ENCODE results near the gene COBL. TPM values are rescaled to one million over a fixed set of nuclear protein-coding genes. Genes with fewer than 3 reads are reported as not detected.

Gene COBL
- total RNA-seq, 2 experiments from 2014 or later, result not detected

DNA sequence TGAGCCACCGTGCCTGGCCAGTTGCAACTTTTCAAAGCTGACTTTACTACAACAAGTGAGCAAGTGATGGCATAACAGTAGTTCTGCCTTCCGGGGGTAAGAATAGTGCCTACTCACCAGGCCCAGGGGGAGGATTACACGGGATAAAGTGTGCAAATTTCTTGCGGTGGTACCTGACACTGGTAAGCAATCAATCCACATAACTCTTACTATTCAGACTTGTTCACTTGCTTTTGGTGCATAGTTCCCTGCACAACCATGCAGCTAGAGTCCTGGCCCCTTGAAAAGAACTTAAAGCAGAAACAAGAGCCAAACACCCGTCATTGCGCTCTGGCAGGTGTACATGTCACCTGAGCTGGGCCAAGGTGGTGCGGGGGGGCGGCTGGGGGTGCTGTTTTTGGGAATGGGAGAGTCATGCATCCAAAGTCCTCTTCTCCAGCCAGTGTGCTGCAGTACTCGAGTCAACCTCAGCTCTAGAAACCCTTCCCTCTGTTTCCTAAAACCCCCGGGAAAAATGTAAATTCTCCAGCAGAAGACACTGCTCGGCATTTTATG, 5.4 kb upstream of the COBL start:
- POLR2A ChIA-PET, result no interaction called here
- H3K9me3 Mint-ChIP-seq, result no peaks in the 10 kb centered on the region
- CTCF ChIA-PET, result no interaction called here
- no peaks in the 10 kb centered on the region for H3K4me1 Mint-ChIP-seq
- no peaks in the 10 kb centered on the region for H3K36me3 Mint-ChIP-seq (ENCODE audit: low read depth)
- no peak overlapping the region for H3K4me3 Mint-ChIP-seq
- no peak overlapping the region for H3K27ac Mint-ChIP-seq
- DNase-seq, result no peak
- H3K27me3 Mint-ChIP-seq, result peaks cover 19% of the 10 kb centered on the region

DNA sequence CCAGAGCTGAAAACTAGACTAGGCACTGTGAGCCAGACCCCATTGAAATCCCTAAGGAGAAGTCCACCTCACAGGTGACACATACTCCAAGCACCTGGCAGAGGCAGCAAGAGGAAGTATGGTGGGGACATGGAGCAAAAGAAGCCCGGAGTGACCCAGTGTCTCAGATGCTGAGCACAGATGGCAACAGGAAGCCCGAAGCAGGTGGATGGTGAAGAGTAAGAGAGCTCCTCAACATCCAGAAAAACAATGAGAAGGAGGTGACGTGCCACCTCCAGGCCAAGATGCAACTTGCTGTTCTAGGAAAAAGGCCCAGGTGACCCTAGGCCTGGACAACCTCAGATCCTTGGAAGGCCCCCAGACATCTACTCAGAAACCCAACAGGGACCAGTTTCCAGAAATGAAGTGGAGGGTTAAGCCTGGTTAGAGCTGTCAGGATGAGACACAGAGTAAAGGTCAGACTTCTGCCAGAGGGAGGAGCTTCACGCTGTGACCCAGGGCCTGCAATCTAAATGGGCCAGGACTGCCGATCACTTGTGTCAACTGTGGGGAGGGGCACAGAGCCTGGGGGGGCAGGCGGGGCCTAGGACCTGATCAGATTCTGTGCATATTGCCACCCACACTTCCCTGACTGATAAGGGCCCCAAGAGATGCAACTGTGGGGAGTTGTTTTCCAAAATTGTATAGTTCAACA, 2.4 kb upstream of the COBL start:
- Mint-ChIP-seq H3K27me3 (peaks cover 44% of the 10 kb centered on the region), H3K4me1 (no peaks in the 10 kb centered on the region), H3K4me3 (no peak overlapping the region), H3K9me3 (no peaks in the 10 kb centered on the region), H3K36me3 (ENCODE audit: low read depth) (no peaks in the 10 kb centered on the region), H3K27ac (no peak overlapping the region)
- ChIA-PET POLR2A (no interaction called here), CTCF (no interaction called here)
- no peak for DNase-seq

DNA sequence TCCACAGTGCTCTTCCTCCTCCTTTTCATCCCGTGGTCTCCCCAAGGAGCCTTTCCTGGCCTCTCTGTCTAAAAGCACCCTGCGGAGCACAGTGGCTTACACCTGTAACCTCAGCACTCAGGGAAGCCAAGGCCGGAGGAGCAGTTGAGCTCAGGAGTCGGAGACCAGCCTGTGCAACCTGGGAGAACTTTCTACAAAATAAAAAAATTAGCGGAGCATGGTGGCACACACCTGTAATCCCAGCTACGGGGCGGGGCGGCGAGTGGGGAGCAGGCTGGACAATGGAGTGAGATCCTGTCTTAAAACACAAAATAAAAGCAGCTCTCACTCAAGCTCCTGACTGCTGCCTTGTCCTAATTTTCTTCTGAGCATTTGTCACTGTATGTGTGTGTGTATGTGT, 1.4 kb upstream of the COBL start:
- ChIA-PET CTCF (no interaction called here), POLR2A (no interaction called here)
- H3K27ac Mint-ChIP-seq, result no peak overlapping the region
- no peak overlapping the region for H3K4me3 Mint-ChIP-seq
- H3K4me1 Mint-ChIP-seq, result no peaks in the 10 kb centered on the region
- no peak for DNase-seq
- no peaks in the 10 kb centered on the region for H3K36me3 Mint-ChIP-seq (ENCODE audit: low read depth)
- peaks cover 52% of the 10 kb centered on the region for H3K27me3 Mint-ChIP-seq
- no peaks in the 10 kb centered on the region for H3K9me3 Mint-ChIP-seq

DNA sequence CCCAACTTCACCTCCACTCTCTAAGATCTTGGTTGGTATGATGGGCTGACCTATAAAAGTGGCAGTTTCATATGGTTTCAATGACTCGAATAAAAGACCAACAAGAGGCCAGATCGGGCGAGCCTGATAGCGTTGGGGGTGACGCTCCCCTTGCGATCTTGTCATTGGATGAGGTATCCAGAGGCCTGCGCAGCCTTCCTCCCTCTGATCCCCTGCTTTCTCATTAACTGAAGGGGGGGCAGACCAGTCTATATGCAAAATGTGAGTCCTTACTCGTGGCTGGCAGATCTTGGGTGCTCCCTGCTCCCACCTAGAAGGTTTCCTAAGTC, 937 bp upstream of the COBL start:
- ChIA-PET POLR2A (no interaction called here), CTCF (no interaction called here)
- Mint-ChIP-seq H3K4me3 (peak overlapping the region; percentile 7), H3K9me3 (no peaks in the 10 kb centered on the region), H3K27ac (no peak overlapping the region), H3K27me3 (peaks cover 55% of the 10 kb centered on the region), H3K36me3 (ENCODE audit: low read depth) (no peaks in the 10 kb centered on the region), H3K4me1 (no peaks in the 10 kb centered on the region)
- DNase-seq, result no peak

DNA sequence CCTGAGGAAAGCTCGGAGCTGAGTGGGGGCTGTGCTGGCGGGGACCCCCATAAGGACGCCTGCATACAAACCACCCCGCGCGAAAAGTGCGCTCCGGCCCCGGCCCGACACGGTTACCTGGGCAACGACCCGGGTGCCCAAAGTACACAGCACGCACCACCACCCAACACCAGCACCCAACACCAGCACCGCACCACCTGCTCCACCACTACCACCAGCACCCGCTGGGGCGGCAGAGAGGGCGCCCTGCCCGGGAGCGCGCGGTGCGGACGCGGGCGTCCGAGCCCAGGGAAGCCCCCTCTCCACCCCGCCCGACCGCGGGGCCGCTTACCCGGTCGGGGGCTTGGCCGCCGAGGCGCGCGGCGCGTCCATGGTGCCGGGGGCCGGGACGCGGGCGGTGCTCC, 345 bp downstream of the COBL start:
- Mint-ChIP-seq H3K9me3 (no peaks in the 10 kb centered on the region), H3K4me3 (no peak overlapping the region), H3K27ac (no peak overlapping the region), H3K27me3 (peaks cover 59% of the 10 kb centered on the region), H3K4me1 (no peaks in the 10 kb centered on the region), H3K36me3 (ENCODE audit: low read depth) (no peaks in the 10 kb centered on the region)
- ChIA-PET CTCF (interaction anchor here (0.6 kb wide), 1 partner anchor 1689 kb away, joined by 3 read pairs; no protein-coding TSS in a partner anchor), POLR2A (no interaction called here)
- DNase-seq, result no peak

DNA sequence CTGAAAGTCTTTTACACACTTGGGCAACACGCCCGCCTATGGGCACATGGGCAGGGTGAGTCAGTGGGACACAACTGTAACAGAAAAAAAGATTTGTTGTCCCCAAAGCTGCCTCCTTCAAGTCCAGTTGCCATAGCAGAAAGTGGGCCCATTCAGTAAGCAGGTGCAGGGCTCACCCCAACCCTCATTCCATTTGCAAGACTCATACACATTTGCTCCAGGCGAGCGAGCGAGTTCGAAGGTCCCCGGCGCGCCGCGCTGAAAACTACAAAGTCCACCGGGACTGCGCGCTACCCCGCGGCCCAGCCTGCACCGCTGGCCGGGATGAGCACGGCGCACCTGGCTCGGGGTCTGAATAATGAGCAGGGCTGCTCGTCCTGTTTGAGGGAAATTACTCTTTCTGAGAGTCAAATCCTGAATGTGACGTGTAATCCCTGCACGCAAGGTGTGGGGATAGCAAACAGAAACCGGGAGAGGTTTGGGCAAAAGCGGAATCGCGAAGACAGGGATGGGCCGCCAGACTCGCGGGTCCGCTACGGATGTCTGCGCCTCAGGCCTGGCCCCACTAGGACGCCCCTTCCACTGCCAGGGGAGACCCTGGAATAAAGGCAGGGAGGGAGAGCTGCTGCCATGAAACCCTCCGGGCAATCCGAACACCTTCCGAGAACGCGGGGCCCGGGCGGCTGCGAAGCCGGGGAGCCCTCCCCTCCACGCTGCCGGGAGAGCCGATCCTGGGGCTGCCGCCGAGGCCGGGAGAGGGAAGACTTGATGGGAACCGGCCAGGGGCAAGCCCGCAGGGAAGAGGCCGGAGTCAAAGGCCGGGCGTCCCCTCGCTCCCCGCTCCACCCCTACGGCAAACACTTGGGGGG, 982 bp downstream of the COBL start:
- Mint-ChIP-seq H3K36me3 (ENCODE audit: low read depth) (no peaks in the 10 kb centered on the region), H3K27me3 (peaks cover 61% of the 10 kb centered on the region), H3K4me3 (peak overlapping the region; percentile 10), H3K9me3 (no peaks in the 10 kb centered on the region), H3K4me1 (no peaks in the 10 kb centered on the region), H3K27ac (no peak overlapping the region)
- ChIA-PET POLR2A (no interaction called here), CTCF (interaction anchor here (0.6 kb wide), 1 partner anchor 1689 kb away, joined by 3 read pairs; no protein-coding TSS in a partner anchor)
- DNase-seq, result no peak

DNA sequence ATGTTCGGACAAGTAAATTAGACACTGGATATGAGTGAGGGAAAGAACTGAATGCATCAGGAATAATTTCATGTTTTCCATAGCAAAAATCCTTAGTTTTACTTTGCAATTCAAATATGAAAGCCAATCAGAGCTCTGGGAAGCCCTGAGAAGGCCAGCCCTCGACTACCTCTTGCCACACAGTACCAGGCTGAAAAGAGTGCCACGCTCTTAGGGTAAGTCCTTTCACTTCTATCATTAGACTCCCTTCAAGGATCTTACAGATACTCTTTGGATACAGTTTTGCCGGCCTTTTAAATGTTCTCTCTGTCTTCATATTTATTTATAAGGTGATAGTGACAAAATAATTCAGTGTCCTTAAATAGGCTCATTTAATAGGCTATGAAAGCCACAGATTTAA, 1.9 kb downstream of the COBL start:
- ChIA-PET CTCF (no interaction called here), POLR2A (no interaction called here)
- Mint-ChIP-seq H3K4me3 (no peak overlapping the region), H3K27ac (no peak overlapping the region), H3K27me3 (peaks cover 61% of the 10 kb centered on the region), H3K4me1 (no peaks in the 10 kb centered on the region), H3K36me3 (ENCODE audit: low read depth) (no peaks in the 10 kb centered on the region), H3K9me3 (no peaks in the 10 kb centered on the region)
- DNase-seq, result no peak

DNA sequence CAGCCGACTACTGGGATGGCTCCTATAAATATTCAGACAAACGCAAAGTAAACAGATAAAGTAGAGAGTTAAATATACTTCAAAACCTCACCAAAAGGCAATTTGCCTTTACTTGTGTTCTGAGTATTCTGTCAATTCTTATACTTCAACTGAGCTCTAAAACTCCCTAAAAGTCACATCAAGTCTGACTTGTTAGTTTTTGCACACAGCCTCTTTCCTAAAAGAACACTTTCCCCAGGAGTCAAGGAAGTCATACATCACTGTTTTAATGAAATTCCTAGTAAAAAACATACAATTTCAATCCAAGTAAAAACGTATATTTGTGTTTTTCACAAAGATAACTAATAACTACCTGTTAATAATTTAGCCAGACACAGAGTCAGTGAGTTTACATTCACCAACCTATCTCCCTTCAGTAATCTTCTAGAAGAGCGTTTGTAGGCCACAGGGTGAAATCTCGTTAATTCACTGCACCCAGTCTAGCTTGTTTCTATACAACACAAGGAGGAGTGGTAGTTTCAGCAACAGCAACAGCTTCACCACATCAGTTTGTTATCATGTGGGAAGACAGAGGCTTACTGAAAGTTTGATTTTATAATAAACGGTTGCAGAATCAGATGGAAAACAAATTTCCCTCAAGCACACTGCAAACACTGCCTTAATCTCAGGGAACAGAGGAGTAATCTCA, 2.7 kb downstream of the COBL start:
- Mint-ChIP-seq H3K4me3 (no peak overlapping the region), H3K4me1 (no peaks in the 10 kb centered on the region), H3K9me3 (no peaks in the 10 kb centered on the region), H3K27me3 (peaks cover 57% of the 10 kb centered on the region), H3K27ac (no peak overlapping the region), H3K36me3 (ENCODE audit: low read depth) (no peaks in the 10 kb centered on the region)
- DNase-seq, result no peak
- ChIA-PET POLR2A (no interaction called here), CTCF (no interaction called here)

DNA sequence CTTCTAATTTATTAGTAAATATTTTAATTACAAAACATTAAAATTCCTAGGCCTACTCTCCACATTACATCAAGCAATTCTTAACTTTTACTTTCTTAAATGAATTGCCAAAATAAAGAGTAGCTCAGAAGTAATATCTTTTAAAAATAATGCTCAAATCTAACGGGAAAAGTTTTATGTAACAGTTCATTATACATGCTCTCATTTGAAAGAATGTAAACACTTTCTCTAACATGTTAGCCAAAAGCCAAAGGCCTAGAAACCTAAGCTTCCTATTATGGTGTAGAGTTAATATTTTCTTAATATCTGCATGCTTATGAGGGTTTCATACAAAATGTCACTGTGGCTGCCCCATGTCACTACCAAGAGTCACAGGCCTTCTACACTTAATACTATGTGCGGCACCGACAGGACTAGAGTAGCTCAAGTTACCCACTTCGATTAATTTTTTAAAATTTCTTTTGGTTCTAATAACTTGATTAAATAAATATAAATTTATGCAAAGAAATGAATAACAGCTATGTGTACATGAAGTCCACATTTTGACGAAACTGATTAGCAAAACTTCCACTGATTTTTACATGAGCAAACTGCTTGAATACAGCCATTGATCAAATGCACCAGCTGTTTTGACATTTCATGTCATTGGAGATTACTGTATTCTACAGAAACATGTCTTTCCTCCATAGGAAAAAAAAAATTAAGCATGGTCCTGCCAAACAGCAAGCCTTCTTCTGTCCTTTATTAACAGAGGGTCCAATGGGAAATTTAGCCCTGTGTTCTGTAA, 3.5 kb downstream of the COBL start:
- no peaks in the 10 kb centered on the region for H3K36me3 Mint-ChIP-seq (ENCODE audit: low read depth)
- POLR2A ChIA-PET, result no interaction called here
- H3K9me3 Mint-ChIP-seq, result no peaks in the 10 kb centered on the region

DNA sequence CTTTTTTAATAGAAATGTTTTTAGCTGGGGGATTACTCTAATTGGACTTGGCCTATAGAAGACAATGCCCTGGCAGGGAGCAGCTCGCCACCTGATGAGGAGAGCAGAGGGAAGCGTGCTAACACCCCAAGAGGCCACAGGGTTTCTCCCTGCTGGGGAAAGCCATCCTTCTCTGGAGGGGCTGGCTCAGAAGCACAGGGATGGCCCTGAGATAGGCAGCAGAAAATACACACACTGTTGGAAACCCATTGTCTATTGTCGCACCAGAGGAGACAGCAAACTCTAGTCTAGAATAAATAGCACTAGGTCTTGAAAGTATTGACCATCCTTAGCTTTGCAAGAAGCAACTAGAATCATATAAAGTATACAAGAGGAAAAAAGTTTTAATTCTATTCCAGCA, 5.4 kb downstream of the COBL start:
- no peaks in the 10 kb centered on the region for H3K4me1 Mint-ChIP-seq
- DNase-seq, result no peak
- H3K4me3 Mint-ChIP-seq, result no peak overlapping the region
- H3K9me3 Mint-ChIP-seq, result no peaks in the 10 kb centered on the region
- peaks cover 39% of the 10 kb centered on the region for H3K27me3 Mint-ChIP-seq
- H3K27ac Mint-ChIP-seq, result no peak overlapping the region
- POLR2A ChIA-PET, result no interaction called here
- H3K36me3 Mint-ChIP-seq (ENCODE audit: low read depth), result no peaks in the 10 kb centered on the region
- CTCF ChIA-PET, result no interaction called here

More for the DNA sequence above, 3.5 kb downstream of the COBL start:
- peaks cover 53% of the 10 kb centered on the region for H3K27me3 Mint-ChIP-seq
- no peak overlapping the region for H3K4me3 Mint-ChIP-seq
- no peak for DNase-seq
- no peaks in the 10 kb centered on the region for H3K4me1 Mint-ChIP-seq
- CTCF ChIA-PET, result no interaction called here
- H3K27ac Mint-ChIP-seq, result no peak overlapping the region

DNA sequence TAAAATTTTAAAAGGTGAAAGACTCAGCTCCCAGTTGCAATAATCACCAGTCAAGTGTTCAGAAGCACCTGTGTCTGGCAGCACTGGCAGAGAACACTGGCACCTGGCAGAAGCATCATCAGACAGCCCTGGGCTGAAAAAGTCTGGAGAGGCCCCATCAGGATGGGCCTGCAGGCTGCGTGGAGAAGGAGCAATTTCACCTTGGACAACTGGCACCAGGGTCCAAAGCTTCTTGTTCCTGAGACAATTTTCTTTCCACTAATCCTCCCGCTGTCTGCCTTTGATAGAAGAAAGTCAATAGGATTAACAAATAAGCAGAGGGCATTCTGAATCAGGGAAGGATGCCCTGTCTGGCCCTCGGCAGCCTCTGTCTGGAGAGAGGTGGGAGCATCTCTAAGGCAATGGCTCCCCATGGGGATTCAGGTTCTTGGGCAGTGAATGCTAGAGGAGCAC, 6.5 kb downstream of the COBL start:
- DNase-seq, result no peak
- no peaks in the 10 kb centered on the region for H3K4me1 Mint-ChIP-seq
- no peak overlapping the region for H3K4me3 Mint-ChIP-seq
- H3K27me3 Mint-ChIP-seq, result peaks cover 28% of the 10 kb centered on the region
- CTCF ChIA-PET, result interaction anchor here (0.6 kb wide), 1 partner anchor 34 kb away, joined by 4 read pairs; no protein-coding TSS in a partner anchor
- POLR2A ChIA-PET, result no interaction called here
- H3K36me3 Mint-ChIP-seq (ENCODE audit: low read depth), result no peaks in the 10 kb centered on the region
- H3K27ac Mint-ChIP-seq, result no peak overlapping the region
- no peaks in the 10 kb centered on the region for H3K9me3 Mint-ChIP-seq

DNA sequence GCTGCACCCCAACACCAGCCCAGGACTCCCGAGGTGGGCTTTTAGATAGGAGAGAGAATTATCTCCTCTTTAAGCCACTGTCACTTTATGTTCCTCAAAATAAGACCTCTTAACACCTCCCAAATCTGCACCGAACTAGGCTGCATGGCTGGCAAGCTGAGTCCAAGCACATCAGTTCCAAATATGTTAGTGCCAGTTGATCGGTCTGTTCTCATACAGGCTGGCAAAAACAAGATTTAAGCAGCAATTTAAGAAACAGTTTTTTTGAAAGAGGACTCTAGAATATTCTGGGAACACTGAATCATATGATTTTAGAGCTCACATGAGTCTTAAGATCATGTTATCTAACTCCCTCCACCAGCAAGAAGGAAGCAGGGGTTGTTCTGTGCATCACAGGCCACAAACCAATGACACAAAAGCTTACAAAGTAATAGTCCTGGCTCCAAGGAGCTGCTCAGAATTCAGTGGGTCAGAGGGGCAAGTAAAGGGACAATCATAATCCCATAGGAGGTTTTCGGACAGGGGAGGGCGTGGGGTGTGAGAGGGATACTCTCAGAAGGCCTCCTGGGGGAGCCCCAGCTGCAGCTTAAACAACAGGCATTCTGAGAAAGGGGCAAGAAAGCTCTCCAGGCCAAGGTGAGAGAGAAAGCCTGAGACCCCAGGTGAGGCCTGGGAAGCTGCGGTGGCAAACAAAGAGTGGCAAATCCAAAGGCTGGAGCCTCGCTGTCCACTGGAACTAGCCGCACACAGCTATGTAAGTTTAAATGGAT, 7.1 kb downstream of the COBL start:
- no peaks in the 10 kb centered on the region for H3K9me3 Mint-ChIP-seq
- H3K27me3 Mint-ChIP-seq, result peaks cover 22% of the 10 kb centered on the region
- no peak overlapping the region for H3K4me3 Mint-ChIP-seq
- H3K27ac Mint-ChIP-seq, result no peak overlapping the region
- no peak for DNase-seq
- H3K36me3 Mint-ChIP-seq (ENCODE audit: low read depth), result no peaks in the 10 kb centered on the region
- ChIA-PET POLR2A (no interaction called here), CTCF (no interaction called here)
- no peaks in the 10 kb centered on the region for H3K4me1 Mint-ChIP-seq
